SK-N-DZ (cell line): ENCODE results near the gene CAPZB.

ENCODE experiments used
- DNase-seq: peaks from one replicate; pipeline ENCODE4 v3.0.0-alpha.2; 2015; ENCODE audit warnings: low spot score

Gene CAPZB

DNA sequence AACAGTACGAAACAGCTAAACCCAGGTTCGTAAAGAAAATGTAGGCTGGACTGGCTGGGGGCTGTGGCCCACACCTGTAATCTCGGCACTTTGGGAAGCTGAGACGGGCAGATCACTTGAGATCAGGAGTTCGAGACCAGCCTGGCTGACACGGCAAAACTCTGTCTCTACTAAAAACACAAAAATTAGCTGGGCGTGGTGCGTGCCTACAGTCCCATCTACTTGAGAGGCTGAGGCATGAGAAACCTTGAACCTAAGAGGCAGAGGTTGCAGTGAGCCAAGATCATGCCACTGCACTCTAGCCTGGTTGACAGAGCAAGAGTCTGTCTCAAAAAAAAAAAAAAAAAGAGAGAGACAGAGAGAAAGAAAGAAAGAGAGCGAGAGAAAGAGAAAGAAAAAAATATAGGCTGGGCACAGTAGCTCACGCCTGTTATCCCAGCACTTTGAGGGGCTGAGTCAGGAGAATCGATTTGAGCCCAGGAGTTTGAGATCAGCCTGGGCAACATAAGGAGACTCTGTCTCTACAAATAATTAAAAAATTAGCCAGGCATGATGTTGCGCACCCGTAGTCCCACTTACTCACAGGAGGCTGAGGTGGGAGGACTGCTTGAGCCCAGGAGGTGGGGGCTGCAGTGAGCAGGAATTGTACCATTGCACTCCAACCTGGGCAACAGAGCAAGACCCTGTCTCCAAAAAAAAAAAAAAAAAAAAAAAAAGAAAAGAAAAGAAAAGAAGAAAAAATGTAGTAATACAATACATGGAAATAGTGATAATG lies 35.7 kb downstream of the CAPZB start:
- DNase-seq: no peak

GRCh38 chr1:19448491-19449439 lies 36.6 kb downstream of the CAPZB start:
- DNase-seq: peak; percentile 82

DNA sequence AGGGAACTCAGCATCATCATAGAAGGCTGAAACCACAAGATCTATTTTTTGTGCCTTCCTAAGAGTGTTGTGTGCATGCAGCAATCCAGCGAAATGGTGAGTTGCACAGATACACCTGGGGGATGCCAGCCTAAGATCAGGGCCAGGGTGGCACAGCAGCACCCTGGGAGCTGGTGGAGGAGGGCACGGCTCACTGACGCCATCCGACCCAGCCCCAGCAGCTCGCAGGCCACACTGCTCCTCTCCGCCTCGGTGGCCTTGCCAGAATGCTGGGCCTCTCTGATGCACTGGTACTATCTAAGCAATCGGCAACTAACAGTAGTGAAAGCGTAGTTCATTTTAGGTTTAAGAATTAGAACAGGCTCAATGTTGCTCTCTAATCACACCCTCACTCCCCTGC lies 37.8 kb downstream of the CAPZB start:
- DNase-seq: no peak

- DNase-seq: peak; percentile 46
Measured at GRCh38 chr1:19445417-19446342, 39.7 kb downstream of the CAPZB start.

DNA sequence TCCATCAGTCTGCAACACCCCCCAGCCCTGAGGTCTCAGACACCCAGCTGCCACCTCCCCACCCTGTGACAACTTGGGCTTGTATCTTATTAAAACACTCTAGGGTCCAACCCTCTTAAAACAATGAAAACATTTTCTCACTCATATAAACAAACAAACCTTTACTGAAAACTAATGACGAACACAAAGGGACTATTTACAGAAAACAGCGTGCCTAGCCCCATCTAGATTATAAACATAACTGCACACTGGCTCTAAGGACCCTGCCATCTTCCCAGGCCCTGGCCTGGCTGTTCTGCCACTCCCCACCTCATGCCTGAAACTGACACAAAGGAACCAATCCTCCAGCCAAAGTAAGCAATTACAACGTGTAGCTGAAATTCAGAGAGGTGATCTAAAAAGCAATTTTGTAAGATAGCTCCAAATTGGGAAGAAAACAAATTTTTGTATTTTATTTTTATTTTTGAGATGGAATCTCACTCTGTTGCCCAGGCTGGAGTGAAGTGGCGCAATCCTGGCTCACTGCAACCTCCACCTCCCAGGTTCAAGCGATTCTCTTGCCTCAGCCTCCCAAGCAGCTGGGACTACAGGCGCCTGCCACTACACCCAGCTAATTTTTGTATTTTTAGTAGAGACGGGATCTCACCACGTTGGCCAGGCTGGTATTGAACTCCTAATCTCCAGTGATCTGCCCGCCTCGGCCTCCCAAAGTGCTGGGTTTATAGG lies 40.9 kb downstream of the CAPZB start:
- no peak for DNase-seq

DNA sequence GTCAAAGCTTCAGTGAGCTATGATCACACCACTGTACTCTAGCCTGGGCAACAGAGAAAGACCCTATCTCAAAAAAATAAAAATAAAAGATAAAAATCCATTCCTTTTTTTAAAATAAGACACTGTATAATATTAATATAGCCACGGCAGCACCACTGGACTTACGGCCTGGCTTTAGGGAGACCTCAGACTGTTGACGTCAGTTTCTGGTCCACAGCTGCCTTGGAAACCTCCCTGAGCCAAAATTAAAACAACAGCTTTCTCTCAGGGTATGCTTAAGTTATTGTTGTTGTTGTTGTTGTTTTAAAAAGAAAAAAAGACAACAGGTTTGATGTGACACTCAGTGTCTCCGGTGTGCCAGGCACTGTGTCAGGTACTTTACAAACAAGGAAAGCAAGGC lies 42.0 kb downstream of the CAPZB start:
- DNase-seq: no peak

DNA sequence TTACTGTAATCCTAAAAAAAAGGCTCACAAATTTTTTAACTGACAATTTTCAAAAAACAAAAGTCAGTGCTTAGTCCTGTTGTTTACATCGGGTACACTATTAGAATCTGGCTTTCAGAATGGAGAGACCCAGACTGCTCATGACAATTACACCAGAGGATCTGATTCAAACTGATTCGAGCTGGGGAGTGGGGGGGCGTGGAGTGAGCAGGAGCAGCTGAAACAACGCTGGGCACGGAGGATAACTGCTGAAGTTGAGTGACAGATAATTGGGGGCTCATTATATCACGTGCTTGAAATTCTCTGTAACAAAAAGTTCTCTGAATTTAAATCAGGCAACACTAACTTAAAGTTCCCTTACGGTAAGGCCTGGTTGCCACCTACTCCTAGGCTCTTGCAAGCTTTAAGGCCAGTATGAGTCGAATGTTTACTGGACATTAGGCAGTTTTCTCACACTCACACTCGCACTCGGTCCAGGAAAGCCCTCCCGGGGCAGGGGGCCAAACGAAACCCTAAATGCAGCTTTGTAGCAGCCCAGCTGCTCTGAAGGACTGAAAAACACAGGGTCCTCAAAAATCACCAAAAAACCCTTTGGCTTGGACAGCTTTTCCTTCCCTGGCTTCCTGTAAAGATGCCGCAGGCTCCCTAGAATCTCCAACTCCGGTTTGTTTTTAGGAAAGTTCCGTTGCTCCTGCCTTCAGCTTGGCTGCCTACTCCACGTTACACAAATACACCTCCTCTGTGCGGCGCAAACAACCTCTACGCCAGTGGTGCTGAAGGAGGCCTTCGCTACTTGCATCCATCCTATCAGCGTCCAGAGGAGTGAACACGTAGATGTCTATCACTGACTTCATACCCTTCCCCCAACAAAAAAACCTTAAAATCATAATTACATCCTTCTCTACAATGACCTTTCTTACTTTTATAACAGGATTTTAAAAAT lies 42.9 kb downstream of the CAPZB start:
- no peak for DNase-seq

GRCh38 chr1:19441048-19441780 lies 44.1 kb downstream of the CAPZB start:
- DNase-seq: no peak

GRCh38 chr1:19439464-19440171 lies 45.7 kb downstream of the CAPZB start:
- peak; percentile 49 for DNase-seq

GRCh38 chr1:19438516-19439195 lies 46.7 kb downstream of the CAPZB start:
- peak; percentile 41 for DNase-seq

- no peak for DNase-seq
Measured at GRCh38 chr1:19437891-19438294, 47.4 kb downstream of the CAPZB start.

GRCh38 chr1:19436716-19437476 lies 48.4 kb downstream of the CAPZB start:
- no peak for DNase-seq

GRCh38 chr1:19435851-19436455 lies 49.4 kb downstream of the CAPZB start:
- no peak for DNase-seq

DNA sequence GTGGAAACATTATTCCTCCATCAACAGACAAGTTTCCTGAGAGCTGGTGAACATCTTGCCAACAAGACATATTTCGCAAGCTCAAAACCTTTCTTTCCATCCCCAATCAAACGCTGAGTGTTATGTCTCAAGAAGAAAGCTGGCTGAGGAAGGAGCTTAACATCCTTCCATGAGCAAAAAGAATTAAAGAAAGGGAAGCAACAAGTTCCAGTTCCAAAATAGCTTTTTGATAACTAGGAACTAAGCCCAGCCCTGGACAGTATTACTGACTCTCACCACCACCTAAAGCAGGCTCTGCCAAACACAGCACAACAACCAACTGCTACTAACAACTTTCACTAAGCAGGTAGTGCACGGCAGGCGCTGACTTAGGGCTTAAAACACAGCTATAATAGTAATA lies 50.2 kb downstream of the CAPZB start:
- DNase-seq: no peak

GRCh38 chr1:19433719-19433998 lies 51.7 kb downstream of the CAPZB start:
- peak; percentile 35 for DNase-seq

DNA sequence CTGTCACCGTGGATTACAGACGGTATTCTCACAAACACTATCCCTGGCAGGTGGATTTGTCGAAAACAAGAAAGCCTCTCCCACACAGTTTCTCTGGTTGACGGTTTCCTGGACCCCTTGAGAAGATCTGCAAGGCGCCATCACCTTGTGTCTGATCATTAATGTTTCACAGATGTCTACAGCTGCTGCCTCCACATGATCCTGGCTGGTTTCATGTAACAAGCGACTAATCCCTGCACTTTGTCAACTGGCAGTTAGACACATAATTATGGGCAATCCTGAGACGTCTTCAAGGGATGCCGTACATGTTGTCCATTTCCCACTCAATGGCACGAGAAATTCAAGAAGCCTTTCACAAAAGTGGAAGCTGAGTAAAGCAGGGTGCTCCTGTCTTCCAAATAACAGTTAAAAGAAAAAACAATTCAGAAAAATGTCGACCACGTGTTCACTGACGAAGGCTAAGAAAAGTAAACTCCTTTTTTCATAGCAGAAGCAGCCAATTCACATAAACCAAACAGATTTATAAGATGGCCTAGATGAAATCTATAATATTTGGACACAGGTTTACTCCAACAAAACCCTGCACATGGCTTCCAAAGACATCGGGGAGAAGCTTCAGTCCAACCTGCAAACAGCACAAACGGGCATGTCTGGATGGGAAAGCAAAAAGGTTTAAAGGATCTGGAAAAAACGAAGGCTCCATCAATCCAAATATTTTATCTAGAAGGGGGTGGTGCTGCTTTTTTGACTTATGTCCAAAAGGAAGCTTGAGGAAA lies 52.2 kb downstream of the CAPZB start:
- peak; percentile 94 for DNase-seq
